ENCODE results near the gene POU2AF2. TPM values are rescaled to one million over a fixed set of nuclear protein-coding genes. Genes with fewer than 3 reads are reported as not detected.
A peak's percentile ranks its signal among the peaks of the same experiment; 100 is the strongest.
"Not testable (repeated sequence)": the region's sequence is repeated elsewhere in the genome, so short reads cannot be mapped to it uniquely, and the experiment has no call there.

POU2AF2 gene
- total RNA-seq, 1 donor = not detected

GRCh38 chr11:111312076-111312475 is 66.6 kb downstream of the POU2AF2 start:
- no peak overlapping the region for H3K4me3 ChIP-seq (ENCODE audit: low read depth, low read length)
- DNase-seq (ENCODE audit: low read depth) = no peak
- TF ChIP-seq, protein P1, sequence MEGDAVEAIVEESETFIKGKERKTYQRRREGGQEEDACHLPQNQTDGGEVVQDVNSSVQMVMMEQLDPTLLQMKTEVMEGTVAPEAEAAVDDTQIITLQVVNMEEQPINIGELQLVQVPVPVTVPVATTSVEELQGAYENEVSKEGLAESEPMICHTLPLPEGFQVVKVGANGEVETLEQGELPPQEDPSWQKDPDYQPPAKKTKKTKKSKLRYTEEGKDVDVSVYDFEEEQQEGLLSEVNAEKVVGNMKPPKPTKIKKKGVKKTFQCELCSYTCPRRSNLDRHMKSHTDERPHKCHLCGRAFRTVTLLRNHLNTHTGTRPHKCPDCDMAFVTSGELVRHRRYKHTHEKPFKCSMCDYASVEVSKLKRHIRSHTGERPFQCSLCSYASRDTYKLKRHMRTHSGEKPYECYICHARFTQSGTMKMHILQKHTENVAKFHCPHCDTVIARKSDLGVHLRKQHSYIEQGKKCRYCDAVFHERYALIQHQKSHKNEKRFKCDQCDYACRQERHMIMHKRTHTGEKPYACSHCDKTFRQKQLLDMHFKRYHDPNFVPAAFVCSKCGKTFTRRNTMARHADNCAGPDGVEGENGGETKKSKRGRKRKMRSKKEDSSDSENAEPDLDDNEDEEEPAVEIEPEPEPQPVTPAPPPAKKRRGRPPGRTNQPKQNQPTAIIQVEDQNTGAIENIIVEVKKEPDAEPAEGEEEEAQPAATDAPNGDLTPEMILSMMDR (IDR thresholded peaks at IDR 0.05; ENCODE audit: insufficient read depth, low read length) = no peak

- H3K4me3 ChIP-seq (ENCODE audit: low read depth, low read length) = no peak overlapping the region
- no peak for DNase-seq (ENCODE audit: low read depth)
- TF ChIP-seq, protein P1 (IDR thresholded peaks at IDR 0.05; ENCODE audit: insufficient read depth, low read length) = no peak
Measured at GRCh38 chr11:111319296-111319695, 73.8 kb downstream of the POU2AF2 start.

DNA sequence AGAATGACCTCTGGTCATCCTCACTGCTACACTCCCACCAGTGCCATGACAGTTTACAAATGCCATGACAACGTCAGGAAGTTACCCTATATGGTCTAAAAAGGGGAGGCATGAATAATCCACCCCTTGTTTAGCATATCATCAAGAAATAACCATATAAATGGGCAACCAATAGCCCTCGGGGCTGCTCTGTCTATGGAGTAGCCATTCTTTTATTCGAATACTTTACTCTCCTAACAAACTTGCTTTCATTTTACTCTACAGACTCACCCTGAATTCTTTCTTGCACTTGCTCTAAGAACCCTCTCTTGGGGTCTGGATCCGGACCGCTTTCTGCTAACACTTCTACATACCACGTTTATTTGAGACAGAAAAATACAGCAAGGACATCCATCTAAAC is 74.7 kb downstream of the POU2AF2 start:
- DNase-seq (ENCODE audit: low read depth); H3K4me3 ChIP-seq (ENCODE audit: low read depth, low read length): not testable (repeated sequence)

DNA sequence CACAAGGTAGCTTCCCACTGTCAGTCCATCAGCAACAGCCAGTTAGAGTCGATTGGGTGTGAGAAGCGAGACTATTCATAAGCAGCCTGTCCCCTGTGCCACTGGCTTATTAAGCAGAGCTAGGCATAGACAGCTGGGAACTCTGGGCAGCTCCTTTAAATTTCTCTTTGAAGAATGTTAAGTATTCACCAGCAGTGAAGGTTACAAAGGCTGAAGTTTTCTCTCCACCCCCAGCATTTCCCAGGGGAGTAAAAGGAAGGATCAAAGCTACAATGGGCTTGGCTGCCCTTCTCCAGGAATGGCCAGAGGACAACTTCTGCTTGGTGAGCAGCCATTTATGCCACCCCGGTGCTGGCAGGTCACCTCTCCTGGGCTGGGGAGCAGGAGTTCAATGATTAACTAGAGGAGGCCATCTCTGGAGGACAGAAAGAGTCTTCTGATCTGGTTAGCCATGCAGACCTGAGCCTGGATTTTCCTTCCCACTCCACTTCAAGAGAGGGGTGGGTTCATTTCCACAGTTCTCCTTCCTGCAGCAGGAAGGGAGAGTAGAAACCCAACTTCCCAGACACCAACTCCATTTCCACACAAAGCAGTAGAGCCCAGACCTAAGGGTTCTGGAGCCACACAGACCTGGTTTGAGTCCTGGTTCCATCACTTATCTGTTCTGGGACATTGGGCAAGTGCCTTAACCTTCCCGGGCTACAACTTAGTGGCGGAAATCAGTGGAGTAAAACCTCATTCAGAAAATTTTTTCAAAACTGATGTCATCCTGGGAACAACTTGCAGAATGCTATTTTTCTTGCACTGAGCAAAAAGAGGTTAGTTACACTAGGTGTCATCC is 75.4 kb downstream of the POU2AF2 start:
- peak; percentile 69 for DNase-seq (ENCODE audit: low read depth)
- TF ChIP-seq, protein P1 (IDR thresholded peaks at IDR 0.05; ENCODE audit: insufficient read depth, low read length) = no peak
- no peak overlapping the region for H3K4me3 ChIP-seq (ENCODE audit: low read depth, low read length)

GRCh38 chr11:111322534-111322933 is 77.0 kb downstream of the POU2AF2 start:
- TF ChIP-seq, protein P1 (IDR thresholded peaks at IDR 0.05; ENCODE audit: insufficient read depth, low read length) = no peak
- H3K4me3 ChIP-seq (ENCODE audit: low read depth, low read length) = no peak overlapping the region
- DNase-seq (ENCODE audit: low read depth) = no peak

GRCh38 chr11:111324277-111324720 is 78.8 kb downstream of the POU2AF2 start:
- peak; percentile 82 for DNase-seq (ENCODE audit: low read depth)
- TF ChIP-seq, protein P1 (IDR thresholded peaks at IDR 0.05; ENCODE audit: insufficient read depth, low read length) = no peak
- H3K4me3 ChIP-seq (ENCODE audit: low read depth, low read length) = peak overlapping the region; percentile 22

GRCh38 chr11:111325259-111325658 is 79.7 kb downstream of the POU2AF2 start:
- no peak for DNase-seq (ENCODE audit: low read depth)
- no peak overlapping the region for H3K4me3 ChIP-seq (ENCODE audit: low read depth, low read length)
- TF ChIP-seq, protein P1 (IDR thresholded peaks at IDR 0.05; ENCODE audit: insufficient read depth, low read length) = no peak

Measured in fibroblast of the aortic adventitia (primary cell).